Lung (tissue), 12 donors: ENCODE results near the gene HUWE1. TPM values are rescaled to one million over a fixed set of nuclear protein-coding genes. Genes with fewer than 3 reads are reported as not detected.

Experiments used
- ATAC-seq: fragments of 200-7000 bp; cut with Tn5 transposase; one replicate; pipeline ENCODE4 v1.9.1; 2020; ENCODE audit warnings: moderate number of reproducible peaks; ENCODE audit not compliant: insufficient read depth, low FRiP score
- DNase-seq, 3 donors: peaks; one replicate each; pipeline ENCODE4 v3.0.0-alpha.2; 2013 to 2017
- H3K27ac ChIP-seq, 2 donors: one replicate each; pipeline ENCODE4 v1.5.1; 2013; ENCODE audit warnings: mild to moderate bottlenecking in 2 of 2, moderate library complexity in 2 of 2, control low read depth in 1 of 2, inconsistent platforms in 1 of 2, low read depth in 1 of 2, low read length in 1 of 2
- H3K27me3 ChIP-seq, 3 donors: one replicate each; pipeline ENCODE4 v1.5.1; 2013; ENCODE audit warnings: low read length in 2 of 3; ENCODE audit not compliant: control insufficient read depth in 3 of 3, insufficient read depth in 3 of 3
- H3K36me3 ChIP-seq, 4 donors: one replicate each; pipeline ENCODE4 v1.5.1; 2013; ENCODE audit warnings: low read length in 4 of 4, mild to moderate bottlenecking in 1 of 4, moderate library complexity in 1 of 4; ENCODE audit not compliant: control insufficient read depth in 4 of 4, insufficient read depth in 4 of 4
- H3K4me1 ChIP-seq, 5 donors: one replicate each; pipeline ENCODE4 v1.5.1; 2013; ENCODE audit warnings: low read length in 5 of 5, mild to moderate bottlenecking in 2 of 5, moderate library complexity in 1 of 5; ENCODE audit not compliant: control insufficient read depth in 5 of 5, insufficient read depth in 5 of 5
- H3K4me3 ChIP-seq: one replicate; pipeline ENCODE4 v1.5.1; 2013; ENCODE audit warnings: mild to moderate bottlenecking, control low read depth, moderate library complexity
- H3K9ac ChIP-seq, 2 donors: one replicate each; pipeline ENCODE4 v1.5.1; 2013; ENCODE audit warnings: low read length in 2 of 2, control low read depth in 1 of 2; ENCODE audit not compliant: insufficient read depth in 1 of 2
- H3K9me3 ChIP-seq, 4 donors: one replicate each; pipeline ENCODE4 v1.5.1; 2013; ENCODE audit warnings: low read length in 3 of 4, mild to moderate bottlenecking in 1 of 4, moderate library complexity in 1 of 4; ENCODE audit not compliant: control insufficient read depth in 4 of 4, insufficient read depth in 3 of 4
- CTCF ChIP-seq: IDR thresholded peaks from 2 replicates; pipeline ENCODE4 v1.5.1; 2012; ENCODE audit warnings: mild to moderate bottlenecking; ENCODE audit errors: control extremely low read depth, extremely low read depth
- WGBS, 2 donors: extraction: QIAGEN DNeasy Blood & Tissue Kit; methylation state at CpG; one replicate each; pipeline ENCODE4 v1.1.7; 2013; 5-methylcytosine and 5-hydroxymethylcytosine counted together
- polyA plus RNA-seq, 2 donors: library from polyadenylated mRNA; stranded (reverse); fragments of 200-250 nt; gene quantifications; one replicate each; pipeline ENCODE4 v1.2.1, GENCODE V29; 2013
- total RNA-seq, 2 donors: library from RNA; depleted of rRNA in 1 of 2; stranded (reverse); fragments of >200 nt in 1 of 2; gene quantifications; one replicate each; pipeline ENCODE4 v1.2.1, GENCODE V29; 2014 to 2021
- donor health status: control.
- donor health status: control.
- donor health status: Bipolar disorder and iron deficiency.
- donor health status: healthy.
- donor health status: DM: yes; HTN: yes; CAD: no.

Gene HUWE1
- total and polyA plus RNA-seq, 4 donors: 26.0 to 185 (median 76.5) TPM

- H3K9ac ChIP-seq: no peak overlapping the region
- peaks cover 9 to 45% (median 28%) of the 10 kb centered on the region in 4 donors for H3K36me3 ChIP-seq
- TF ChIP-seq CTCF: no peak
- no peak for ATAC-seq
- no peaks in the 10 kb centered on the region for H3K9me3 ChIP-seq
- H3K27me3 ChIP-seq: peaks cover 0 to 31% (median 12%) of the 10 kb centered on the region in 3 donors
- no peak overlapping the region for H3K4me3 ChIP-seq
- no peaks in the 10 kb centered on the region for H3K4me1 ChIP-seq
- 85 to 94% methylated on average over 3 of the region's 3 CpGs for WGBS, 2 donors
- no peak overlapping the region for H3K27ac ChIP-seq
- DNase-seq: no peak
These were observed 129.7 kb downstream of the HUWE1 start for GRCh38 chrX:53556868-53557267.

GRCh38 chrX:53550756-53551463 is 135.6 kb downstream of the HUWE1 start:
- no peak overlapping the region for H3K4me3 ChIP-seq
- no peak overlapping the region for H3K27ac ChIP-seq
- DNase-seq: no peak
- no peaks in the 10 kb centered on the region for H3K4me1 ChIP-seq
- ATAC-seq: no peak
- WGBS, 2 donors: 93 to 97% methylated on average over 16 to 18 of the region's 18 CpGs
- no peak overlapping the region for H3K9ac ChIP-seq
- H3K9me3 ChIP-seq: peaks cover 0 to 4% (median 0%) of the 10 kb centered on the region in 4 donors
- peaks cover 0 to 28% (median 8%) of the 10 kb centered on the region in 3 donors for H3K27me3 ChIP-seq
- peaks cover 9 to 39% (median 31%) of the 10 kb centered on the region in 4 donors for H3K36me3 ChIP-seq
- TF ChIP-seq CTCF: no peak

- DNase-seq: no peak
These were observed 138.9 kb downstream of the HUWE1 start for GRCh38 chrX:53547668-53548067.

More at GRCh38 chrX:53547668-53548067, 138.9 kb downstream of the HUWE1 start:
- Histone ChIP-seq H3K27ac (no peak overlapping the region), H3K4me1 (no peaks in the 10 kb centered on the region), H3K36me3 (peaks cover 9 to 45% (median 38%) of the 10 kb centered on the region in 4 donors), H3K4me3 (no peak overlapping the region), H3K27me3 (peaks cover 0 to 46% (median 23%) of the 10 kb centered on the region in 3 donors), H3K9ac (no peak overlapping the region), H3K9me3 (peaks cover 0 to 4% (median 0%) of the 10 kb centered on the region in 4 donors)
- no peak for ATAC-seq
- WGBS, 2 donors: 85 to 94% methylated on average over 12 of the region's 12 CpGs
- no peak for TF ChIP-seq CTCF
